8988T (cell line): ENCODE results near the gene TM7SF2.

Experiments used
- DNase-seq: peaks from one replicate; pipeline ENCODE4 v3.0.0; 2011

TM7SF2 gene

GRCh38 chr11:65160643-65161042 is 49.0 kb downstream of the TM7SF2 start:
- DNase-seq = no peak

DNA sequence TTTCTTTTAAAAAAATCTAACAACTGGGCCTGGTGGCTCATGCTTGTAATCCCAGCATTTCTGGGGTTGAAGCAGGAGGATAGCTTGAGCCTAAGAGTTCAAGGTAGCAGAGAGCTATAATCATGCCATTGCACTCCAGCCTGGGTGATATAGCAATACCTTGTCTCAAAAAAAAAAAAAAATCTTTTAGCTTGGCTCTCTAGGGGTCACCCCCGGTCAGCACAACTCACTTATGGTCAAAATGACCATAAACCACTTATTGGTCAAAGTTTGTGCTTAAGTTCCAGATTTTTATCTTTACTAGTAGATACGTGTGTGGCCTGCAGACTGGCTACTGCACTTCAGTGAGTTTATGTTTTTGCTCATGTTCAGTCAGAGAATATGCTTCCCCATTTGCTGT is 52.0 kb downstream of the TM7SF2 start:
- DNase-seq = no peak
